OCI-LY1 (cell line): Measurements from ENCODE around the gene LY6G5C.

Experiments
- EZH2 ChIP-seq: fragments of 200-600 bp; sonication (generic), shearing (Covaris generic); IDR thresholded peaks from 2 replicates; pipeline ENCODE4 v1.8.0; 2017; ENCODE audit warnings: borderline replicate concordance, mixed run types, mild to moderate bottlenecking, antibody characterized with exemption, low read length, moderate library complexity, mixed read lengths
- TF ChIP-seq, protein P1 (sequence below): fragments of 200-600 bp; sonication (generic), shearing (Covaris generic); IDR thresholded peaks from 2 replicates; pipeline ENCODE4 v1.5.1; 2017; ENCODE audit warnings: mild to moderate bottlenecking, antibody characterized with exemption, low read length, moderate library complexity, mixed read lengths

DNA sequence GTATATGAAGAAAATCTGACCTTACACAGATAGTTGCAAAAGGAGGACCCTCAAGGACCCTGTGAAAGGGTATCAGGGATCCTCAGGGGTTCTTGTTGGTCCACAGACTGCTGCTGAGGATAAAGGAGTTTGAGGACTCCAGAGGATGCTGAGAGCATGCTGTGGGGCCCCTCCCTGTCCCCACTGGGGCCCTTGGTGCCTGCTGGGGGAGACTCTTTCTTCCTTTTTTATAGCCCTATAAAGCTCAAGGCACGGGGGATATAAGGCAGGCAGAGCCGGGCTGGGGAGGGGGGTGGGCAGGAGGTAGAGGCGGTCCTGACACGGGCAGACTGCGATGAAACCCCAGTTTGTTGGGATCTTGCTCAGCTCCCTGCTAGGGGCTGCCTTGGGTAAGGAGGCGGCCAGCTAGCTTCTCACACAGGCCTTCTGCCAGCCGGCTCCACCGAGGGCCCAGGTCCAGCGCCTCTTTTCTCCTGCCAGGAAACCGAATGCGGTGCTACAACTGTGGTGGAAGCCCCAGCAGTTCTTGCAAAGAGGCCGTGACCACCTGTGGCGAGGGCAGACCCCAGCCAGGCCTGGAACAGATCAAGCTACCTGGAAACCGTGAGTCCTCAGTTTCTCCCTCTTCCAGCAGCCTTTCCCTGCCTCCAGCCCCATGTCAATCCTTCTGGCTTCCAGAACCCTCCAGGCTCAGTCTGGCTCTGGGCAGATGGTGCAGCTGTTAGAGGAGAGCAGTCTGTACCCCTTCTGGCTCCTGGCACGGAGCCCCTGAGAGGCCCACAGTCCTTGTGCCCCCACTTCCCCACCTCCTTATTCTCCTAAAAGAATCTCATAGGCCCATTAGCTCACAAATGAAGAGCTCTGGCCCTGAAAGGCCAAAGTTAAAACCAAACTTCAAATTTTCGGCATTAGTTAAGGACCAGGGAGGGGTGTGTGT lies 34.4 kb upstream of the LY6G5C start, which contains the start of gene LY6G6D:
- TF ChIP-seq, protein P1, sequence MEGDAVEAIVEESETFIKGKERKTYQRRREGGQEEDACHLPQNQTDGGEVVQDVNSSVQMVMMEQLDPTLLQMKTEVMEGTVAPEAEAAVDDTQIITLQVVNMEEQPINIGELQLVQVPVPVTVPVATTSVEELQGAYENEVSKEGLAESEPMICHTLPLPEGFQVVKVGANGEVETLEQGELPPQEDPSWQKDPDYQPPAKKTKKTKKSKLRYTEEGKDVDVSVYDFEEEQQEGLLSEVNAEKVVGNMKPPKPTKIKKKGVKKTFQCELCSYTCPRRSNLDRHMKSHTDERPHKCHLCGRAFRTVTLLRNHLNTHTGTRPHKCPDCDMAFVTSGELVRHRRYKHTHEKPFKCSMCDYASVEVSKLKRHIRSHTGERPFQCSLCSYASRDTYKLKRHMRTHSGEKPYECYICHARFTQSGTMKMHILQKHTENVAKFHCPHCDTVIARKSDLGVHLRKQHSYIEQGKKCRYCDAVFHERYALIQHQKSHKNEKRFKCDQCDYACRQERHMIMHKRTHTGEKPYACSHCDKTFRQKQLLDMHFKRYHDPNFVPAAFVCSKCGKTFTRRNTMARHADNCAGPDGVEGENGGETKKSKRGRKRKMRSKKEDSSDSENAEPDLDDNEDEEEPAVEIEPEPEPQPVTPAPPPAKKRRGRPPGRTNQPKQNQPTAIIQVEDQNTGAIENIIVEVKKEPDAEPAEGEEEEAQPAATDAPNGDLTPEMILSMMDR: no peak
- no peak for TF ChIP-seq EZH2
